ENCODE results near the gene PLA2R1. TPM values are rescaled to one million over a fixed set of nuclear protein-coding genes. Genes with fewer than 3 reads are reported as not detected.
A peak's percentile ranks its signal among the peaks of the same experiment; 100 is the strongest.

The PLA2R1 gene
- total and polyA plus RNA-seq, 10 of the 15 experiments (the other 5 are each of a cell fraction or from before 2014, with no cell fraction given), result 0.01 to 0.05 (median 0.02) TPM; not detected in 6

DNA sequence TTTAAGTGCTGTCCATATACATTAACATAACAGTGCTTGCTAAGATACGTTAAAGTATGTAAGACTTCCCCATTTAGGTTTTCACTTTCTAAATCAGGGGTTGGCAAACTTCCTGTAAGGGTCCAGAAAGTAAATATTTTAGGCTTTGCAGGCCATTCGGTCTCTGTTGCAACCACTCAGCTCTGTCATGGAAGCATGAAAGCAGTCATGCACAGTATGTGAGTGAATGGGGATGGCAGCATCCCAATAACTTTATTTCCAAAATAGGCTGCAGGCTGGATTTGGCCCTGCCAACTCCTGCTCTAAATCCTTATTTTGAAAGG lies 128.7 kb downstream of the PLA2R1 start (continued):
- TF ChIP-seq NFIC (IDR thresholded peaks at IDR 0.05; ENCODE audit: low read depth, low read length), result peak; percentile 55; the same call in 1 of the 2 replicates
- TF ChIP-seq ZNF274 (IDR thresholded peaks at IDR 0.05; ENCODE audit: insufficient read depth, insufficient read length), result no peak
- TF ChIP-seq YY1 (IDR thresholded peaks at IDR 0.05; ENCODE audit: low read depth, low read length), result peak; percentile 56
- no peak for TF ChIP-seq GABPA (IDR thresholded peaks at IDR 0.05; ENCODE audit: low read depth)
- peak; percentile 82 for TF ChIP-seq MEF2B (IDR thresholded peaks at IDR 0.05; ENCODE audit: partially characterized antibody, poor library complexity, severe bottlenecking)
- TF ChIP-seq, protein P1, sequence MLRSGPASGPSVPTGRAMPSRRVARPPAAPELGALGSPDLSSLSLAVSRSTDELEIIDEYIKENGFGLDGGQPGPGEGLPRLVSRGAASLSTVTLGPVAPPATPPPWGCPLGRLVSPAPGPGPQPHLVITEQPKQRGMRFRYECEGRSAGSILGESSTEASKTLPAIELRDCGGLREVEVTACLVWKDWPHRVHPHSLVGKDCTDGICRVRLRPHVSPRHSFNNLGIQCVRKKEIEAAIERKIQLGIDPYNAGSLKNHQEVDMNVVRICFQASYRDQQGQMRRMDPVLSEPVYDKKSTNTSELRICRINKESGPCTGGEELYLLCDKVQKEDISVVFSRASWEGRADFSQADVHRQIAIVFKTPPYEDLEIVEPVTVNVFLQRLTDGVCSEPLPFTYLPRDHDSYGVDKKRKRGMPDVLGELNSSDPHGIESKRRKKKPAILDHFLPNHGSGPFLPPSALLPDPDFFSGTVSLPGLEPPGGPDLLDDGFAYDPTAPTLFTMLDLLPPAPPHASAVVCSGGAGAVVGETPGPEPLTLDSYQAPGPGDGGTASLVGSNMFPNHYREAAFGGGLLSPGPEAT (IDR thresholded peaks at IDR 0.05; ENCODE audit: low read depth), result peak; percentile 53; the same call in 1 of the 2 replicates
- peak; percentile 70 for TF ChIP-seq ZNF687 (IDR thresholded peaks at IDR 0.05)
- TF ChIP-seq EED (IDR thresholded peaks at IDR 0.05; ENCODE audit: low read depth), result peak; percentile 79
- TF ChIP-seq, protein P2, sequence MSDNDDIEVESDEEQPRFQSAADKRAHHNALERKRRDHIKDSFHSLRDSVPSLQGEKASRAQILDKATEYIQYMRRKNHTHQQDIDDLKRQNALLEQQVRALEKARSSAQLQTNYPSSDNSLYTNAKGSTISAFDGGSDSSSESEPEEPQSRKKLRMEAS (IDR thresholded peaks at IDR 0.05; ENCODE audit: low read depth, low read length), result no peak
- TF ChIP-seq CREB1 (IDR thresholded peaks at IDR 0.05; ENCODE audit: low read depth), result 0 out of 2 replicates have a peak, but pooled peaks have one; percentile 22
- TF ChIP-seq ZNF217 (IDR thresholded peaks at IDR 0.05), result 0 out of 2 replicates have a peak, but pooled peaks have one; percentile 39
- TF ChIP-seq BACH1 (IDR thresholded peaks at IDR 0.05; ENCODE audit: borderline replicate concordance), result no peak
- peak; percentile 62 to 73; a peak in 3 of 4 replicates for TF ChIP-seq IKZF2 (IDR thresholded peaks at IDR 0.05)
- peak; percentile 63 for TF ChIP-seq RUNX3 (IDR thresholded peaks at IDR 0.05; ENCODE audit: low read length)
- TF ChIP-seq FOXM1 (IDR thresholded peaks at IDR 0.05; ENCODE audit: low read depth, low read length), result 0 out of 2 replicates have a peak, but pooled peaks have one; percentile 44
- peak; percentile 19 for TF ChIP-seq SKIL (IDR thresholded peaks at IDR 0.05; ENCODE audit: low read depth, poor library complexity, severe bottlenecking)
- TF ChIP-seq ATF2 (IDR thresholded peaks at IDR 0.05; ENCODE audit: low read length), result peak; percentile 75
- TF ChIP-seq, protein P3, sequence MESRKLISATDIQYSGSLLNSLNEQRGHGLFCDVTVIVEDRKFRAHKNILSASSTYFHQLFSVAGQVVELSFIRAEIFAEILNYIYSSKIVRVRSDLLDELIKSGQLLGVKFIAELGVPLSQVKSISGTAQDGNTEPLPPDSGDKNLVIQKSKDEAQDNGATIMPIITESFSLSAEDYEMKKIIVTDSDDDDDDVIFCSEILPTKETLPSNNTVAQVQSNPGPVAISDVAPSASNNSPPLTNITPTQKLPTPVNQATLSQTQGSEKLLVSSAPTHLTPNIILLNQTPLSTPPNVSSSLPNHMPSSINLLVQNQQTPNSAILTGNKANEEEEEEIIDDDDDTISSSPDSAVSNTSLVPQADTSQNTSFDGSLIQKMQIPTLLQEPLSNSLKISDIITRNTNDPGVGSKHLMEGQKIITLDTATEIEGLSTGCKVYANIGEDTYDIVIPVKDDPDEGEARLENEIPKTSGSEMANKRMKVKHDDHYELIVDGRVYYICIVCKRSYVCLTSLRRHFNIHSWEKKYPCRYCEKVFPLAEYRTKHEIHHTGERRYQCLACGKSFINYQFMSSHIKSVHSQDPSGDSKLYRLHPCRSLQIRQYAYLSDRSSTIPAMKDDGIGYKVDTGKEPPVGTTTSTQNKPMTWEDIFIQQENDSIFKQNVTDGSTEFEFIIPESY (IDR thresholded peaks at IDR 0.05), result no peak
- peak; percentile 26; the same call in 1 of the 2 replicates for TF ChIP-seq TAF1 (IDR thresholded peaks at IDR 0.05; ENCODE audit: borderline replicate concordance, low read depth, low read length)
- TF ChIP-seq SPI1 (IDR thresholded peaks at IDR 0.05; ENCODE audit: borderline replicate concordance, insufficient read depth, low read depth, low read length), result peak; percentile 87
